HCT116 (cell line): ENCODE measurements around the gene TP63. TPM values are rescaled to one million over a fixed set of nuclear protein-coding genes. Genes with fewer than 3 reads are reported as not detected.

Experiments used
- ATAC-seq: fragments of 200-7000 bp; cut with Tn5 transposase; 2 replicates; pipeline ENCODE4 v1.9.1; 2020; ENCODE audit warnings: mild to moderate bottlenecking, moderate library complexity
- BruUV-seq: library from RNA; stranded (reverse); fragments of 400-500 nt; replicated peaks from 2 replicates; lab custom pipeline; 2021; lab: Mats Ljungman, UMichigan
- CTCF ChIA-PET: fragments of 300-600 bp; sonication (Branson Sonifier 250); formaldehyde crosslinking; loops from one replicate; lab custom pipeline; 2021; ENCODE audit warnings: antibody characterized with exemption; lab: Charles Lee
- POLR2A ChIA-PET: fragments of 300-600, 350-600 bp; sonication (Branson Sonifier 250); formaldehyde crosslinking; loops from one replicate; lab custom pipeline; 2021; ENCODE audit warnings: antibody characterized with exemption; lab: Charles Lee
- RAD21 ChIA-PET, 2 experiments: fragments of 300-600 bp; sonication (Branson Sonifier 250); formaldehyde crosslinking; loops; one replicate each; lab custom pipeline; 2023; ENCODE audit warnings: low total read pairs in 2 of 2; ENCODE audit not compliant: uncharacterized antibody in 2 of 2, unreplicated experiment in 2 of 2, low non-redundant PET in 1 of 2; lab: Charles Lee
- DNase-seq: peaks from one replicate; pipeline ENCODE4 v3.0.0-alpha.2; 2010; ENCODE audit warnings: low read depth, low spot score
- H2AFZ ChIP-seq: fragments of 200-600 bp; shearing (Covaris generic), sonication (generic); 2 replicates; pipeline ENCODE4 v1.6.1; 2017; ENCODE audit warnings: low read depth, mixed run types, mixed read lengths, antibody characterized with exemption, low read length; ENCODE audit not compliant: poor library complexity, severe bottlenecking
- H3K27ac ChIP-seq: 2 replicates; pipeline ENCODE4 v1.5.1; 2012; ENCODE audit warnings: low read depth, low read length
- H3K27me3 ChIP-seq: fragments of 200-600 bp; sonication (generic); 2 replicates; pipeline ENCODE4 v1.6.1; 2016; ENCODE audit warnings: mixed run types, low read length, mixed read lengths; ENCODE audit not compliant: insufficient read depth
- H3K36me3 ChIP-seq, 2 experiments: fragments of 200-500 bp in 1 of 2; fragments of 200-600 bp in 1 of 2; sonication (Bioruptor generic) in 1 of 2; sonication (generic) in 1 of 2; 2 replicates each; pipeline versions ENCODE4 v1.5.1 to v1.6.1; 2014 to 2016; ENCODE audit warnings: low read length in 2 of 2, inconsistent platforms in 1 of 2, mixed read lengths in 1 of 2, mixed run types in 1 of 2; ENCODE audit not compliant: insufficient read depth in 2 of 2, control insufficient read depth in 1 of 2
- H3K4me1 ChIP-seq, 2 experiments: fragments of 200-600 bp in 1 of 2; sonication (generic) in 1 of 2; 2 replicates each; pipeline versions ENCODE4 v1.5.1 to v1.6.1; 2012 to 2017; ENCODE audit warnings: low read length in 2 of 2, inconsistent platforms in 1 of 2, mild to moderate bottlenecking in 1 of 2, mixed read lengths in 1 of 2, mixed run types in 1 of 2, moderate library complexity in 1 of 2; ENCODE audit not compliant: insufficient read depth in 2 of 2, control insufficient read depth in 1 of 2
- H3K4me2 ChIP-seq: fragments of 200-600 bp; sonication (generic); 2 replicates; pipeline ENCODE4 v1.6.1; 2017; ENCODE audit warnings: mixed run types, low read length, mixed read lengths
- H3K4me3 ChIP-seq, 2 experiments: fragments of 200-600 bp in 1 of 2; sonication (generic) in 1 of 2; replicated peaks in 1 of 2; 2 replicates each; pipeline ENCODE4 v1.5.1; 2011 to 2016; ENCODE audit warnings: low read length in 2 of 2, control low read depth in 1 of 2, low read depth in 1 of 2, mild to moderate bottlenecking in 1 of 2, mixed read lengths in 1 of 2, mixed run types in 1 of 2
- H3K79me2 ChIP-seq: fragments of 200-600 bp; sonication (generic); 2 replicates; pipeline ENCODE4 v1.6.1; 2017; ENCODE audit warnings: mild to moderate bottlenecking, mixed run types, low read length, moderate library complexity, mixed read lengths; ENCODE audit not compliant: insufficient read depth
- H3K9ac ChIP-seq: fragments of 200-600 bp; sonication (generic); 2 replicates; pipeline ENCODE4 v1.6.1; 2016; ENCODE audit warnings: low read length, mixed read lengths
- H3K9me2 ChIP-seq: fragments of 200-600 bp; sonication (generic), shearing (Covaris generic); 2 replicates; pipeline ENCODE4 v1.6.1; 2017; ENCODE audit warnings: mixed run types, mild to moderate bottlenecking, moderate library complexity; ENCODE audit not compliant: insufficient read depth
- H3K9me3 ChIP-seq, 2 experiments: fragments of 200-500 bp in 1 of 2; fragments of 200-600 bp in 1 of 2; sonication (Bioruptor generic) in 1 of 2; sonication (generic) in 1 of 2; 2 replicates each; pipeline ENCODE4 v1.6.1; 2014 to 2017; ENCODE audit warnings: low read length in 2 of 2, mixed read lengths in 2 of 2, inconsistent platforms in 1 of 2, low read depth in 1 of 2, mild to moderate bottlenecking in 1 of 2, mixed run types in 1 of 2, moderate library complexity in 1 of 2; ENCODE audit not compliant: control insufficient read depth in 1 of 2, insufficient read depth in 1 of 2
- H4K20me1 ChIP-seq: fragments of 200-600 bp; sonication (generic), shearing (Covaris generic); 2 replicates; pipeline ENCODE4 v1.6.1; 2017; ENCODE audit warnings: mixed run types, mild to moderate bottlenecking, moderate library complexity; ENCODE audit not compliant: insufficient read depth
- CEBPB ChIP-seq: IDR thresholded peaks from 2 replicates; pipeline ENCODE4 v1.6.1; 2012; ENCODE audit warnings: low read depth
- ELF1 ChIP-seq: IDR thresholded peaks from 2 replicates; pipeline ENCODE4 v1.6.1; 2012; ENCODE audit warnings: low read depth, borderline replicate concordance
- EZH2 ChIP-seq: fragments of 200-600 bp; sonication (generic); IDR thresholded peaks from 2 replicates; pipeline ENCODE4 v1.6.1; 2017; ENCODE audit warnings: antibody characterized with exemption, mixed run types
- EZH2phosphoT487 ChIP-seq: fragments of 200-600 bp; IDR thresholded peaks from 2 replicates; pipeline ENCODE4 v1.6.1; 2018; ENCODE audit warnings: antibody characterized with exemption, borderline replicate concordance
- FOSL1 ChIP-seq: IDR thresholded peaks from 2 replicates; pipeline ENCODE4 v1.6.1; 2012; ENCODE audit warnings: low read depth
- POLR2AphosphoS5 ChIP-seq: IDR thresholded peaks from 2 replicates; pipeline ENCODE4 v1.6.1; 2011; ENCODE audit warnings: mild to moderate bottlenecking, low read depth, low read length, moderate library complexity
- RAD21 ChIP-seq: IDR thresholded peaks from 2 replicates; pipeline ENCODE4 v1.6.1; 2012; ENCODE audit warnings: low read depth, mild to moderate bottlenecking
- REST ChIP-seq: IDR thresholded peaks from 2 replicates; pipeline ENCODE4 v1.6.1; 2012; ENCODE audit warnings: low read depth
- SIN3A ChIP-seq: IDR thresholded peaks from 2 replicates; pipeline ENCODE4 v1.6.1; 2012; ENCODE audit warnings: low read depth
- TCF7L2 ChIP-seq: IDR thresholded peaks from 2 replicates; pipeline ENCODE4 v1.7.0; 2011; ENCODE audit warnings: borderline replicate concordance, inconsistent platforms; ENCODE audit not compliant: insufficient read depth, insufficient read length; ENCODE audit errors: extremely low read depth
- YY1 ChIP-seq: IDR thresholded peaks from 2 replicates; pipeline ENCODE4 v1.6.1; 2011; ENCODE audit warnings: low read length, low read depth, moderate library complexity, mild to moderate bottlenecking; ENCODE audit not compliant: insufficient replicate concordance; ENCODE audit errors: extremely low read depth
- ZFX ChIP-seq: fragments of 450-650 bp; IDR thresholded peaks from 2 replicates; pipeline ENCODE4 v1.6.1; 2017
- intact Hi-C: fragments of 100-400 bp; cut with micrococcal nuclease; formaldehyde crosslinking; loops from 2 replicates; pipeline ENCODE4 v1.10.0; 2022
- total RNA-seq: library from RNA; stranded (reverse); gene quantifications from one replicate; pipeline ENCODE4 v1.2.1, GENCODE V29; 2021; ENCODE audit not compliant: unreplicated experiment
- TF ChIP-seq, protein P1 (sequence below): IDR thresholded peaks from 2 replicates; pipeline ENCODE4 v1.6.1; 2011; ENCODE audit warnings: mild to moderate bottlenecking, low read length, moderate library complexity; ENCODE audit not compliant: insufficient replicate concordance; ENCODE audit errors: extremely low read depth
- TF ChIP-seq, protein P2 (sequence below): IDR thresholded peaks from 2 replicates; pipeline ENCODE4 v1.6.1; 2012

Gene TP63
- total RNA-seq, 1 experiment from 2014 or later, result not detected

DNA sequence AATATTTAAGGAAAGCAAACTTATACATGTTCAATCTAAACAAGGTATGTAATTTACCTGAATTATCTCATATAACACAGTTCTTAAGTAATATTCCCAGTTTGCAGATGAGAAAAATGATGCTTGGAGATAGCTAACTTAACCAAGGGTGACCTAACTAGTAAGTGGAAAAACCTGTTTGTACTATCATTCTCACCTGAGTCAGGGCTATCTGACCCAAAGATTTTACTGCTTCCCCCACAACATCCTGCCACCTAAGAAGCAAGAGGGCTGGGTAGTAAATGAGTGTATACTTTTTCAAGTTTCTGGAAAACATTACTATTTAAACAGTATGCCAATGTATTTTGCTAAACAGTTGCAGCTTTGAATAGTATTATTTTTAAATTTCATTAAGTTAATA lies 10.6 kb downstream of the TP63 start:
- Histone ChIP-seq H3K9me3 (no peaks in the 10 kb centered on the region), H3K27ac (no peak overlapping the region), H2AFZ (no peak overlapping the region), H3K36me3 (no peaks in the 10 kb centered on the region), H3K4me1 (no peaks in the 10 kb centered on the region), H4K20me1 (no peaks in the 10 kb centered on the region), H3K79me2 (no peaks in the 10 kb centered on the region), H3K27me3 (no peaks in the 10 kb centered on the region), H3K4me3 (no peak overlapping the region)
- ChIA-PET RAD21 (no interaction called here), POLR2A (no interaction called here)
- DNase-seq (no peak), ATAC-seq (no peak)
- BruUV-seq, result no TSS peak
- intact Hi-C loops, result no loop called here
- TF ChIP-seq ELF1, result no peak
- no peak for TF ChIP-seq POLR2AphosphoS5
- no peak for TF ChIP-seq EZH2
- TF ChIP-seq, all 23 proteins: peak for 0
- H3K9me2 ChIP-seq, result no peaks in the 10 kb centered on the region
- CTCF ChIA-PET, result interaction anchor here (1.7 kb wide), 1 partner anchor 10 kb away, joined by 7 read pairs; no protein-coding TSS in a partner anchor
- no peak overlapping the region for H3K9ac ChIP-seq
- H3K4me2 ChIP-seq, result no peak overlapping the region

DNA sequence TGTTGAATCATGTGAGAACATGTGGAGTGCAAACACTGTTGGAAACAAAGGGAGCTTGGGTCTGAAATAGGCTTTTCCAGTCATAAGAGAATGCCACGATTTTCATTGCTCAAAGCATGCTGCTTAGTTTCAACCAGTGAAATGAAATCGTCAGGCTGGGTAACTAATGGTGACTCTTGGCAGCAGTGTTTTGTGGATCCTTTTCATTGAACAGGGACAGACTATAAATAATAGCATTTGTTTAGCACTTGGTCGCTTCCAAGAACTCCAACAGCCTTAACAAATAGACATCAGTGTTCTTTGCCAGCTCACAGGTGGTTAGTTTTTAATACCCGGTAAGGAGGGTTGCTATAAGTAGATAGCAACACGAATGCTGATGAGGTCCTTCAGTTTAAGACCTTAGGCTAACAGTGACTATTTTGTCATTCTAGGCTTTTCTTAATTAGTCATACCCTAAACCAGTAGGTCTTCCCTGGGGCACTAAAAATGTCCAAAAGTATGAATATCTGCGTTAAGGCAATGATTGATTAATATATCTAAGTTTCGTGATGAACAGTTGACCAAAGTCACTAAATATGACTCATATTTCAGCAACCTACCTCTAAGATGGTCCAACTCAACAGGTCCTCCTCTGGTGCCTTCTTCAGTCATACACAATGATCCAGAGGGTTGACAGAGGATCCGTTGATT lies 15.8 kb downstream of the TP63 start:
- Histone ChIP-seq H3K27me3 (no peaks in the 10 kb centered on the region), H3K9me2 (no peaks in the 10 kb centered on the region), H4K20me1 (no peaks in the 10 kb centered on the region), H3K9ac (no peak overlapping the region), H3K27ac (no peak overlapping the region), H2AFZ (no peak overlapping the region), H3K4me3 (no peak overlapping the region), H3K4me1 (no peaks in the 10 kb centered on the region), H3K9me3 (no peaks in the 10 kb centered on the region), H3K4me2 (no peak overlapping the region), H3K36me3 (no peaks in the 10 kb centered on the region), H3K79me2 (no peaks in the 10 kb centered on the region)
- intact Hi-C loops, result no loop called here
- ChIA-PET CTCF (no interaction called here), POLR2A (no interaction called here), RAD21 (no interaction called here)
- BruUV-seq, result no TSS peak
- DNase-seq, result no peak
- no peak for ATAC-seq
- TF ChIP-seq SIN3A (no peak), YY1 (no peak), CEBPB (no peak), ELF1 (no peak), ZFX (no peak), TCF7L2 (no peak), RAD21 (no peak), EZH2phosphoT487 (no peak), REST (no peak), FOSL1 (no peak)
- TF ChIP-seq, protein P1, sequence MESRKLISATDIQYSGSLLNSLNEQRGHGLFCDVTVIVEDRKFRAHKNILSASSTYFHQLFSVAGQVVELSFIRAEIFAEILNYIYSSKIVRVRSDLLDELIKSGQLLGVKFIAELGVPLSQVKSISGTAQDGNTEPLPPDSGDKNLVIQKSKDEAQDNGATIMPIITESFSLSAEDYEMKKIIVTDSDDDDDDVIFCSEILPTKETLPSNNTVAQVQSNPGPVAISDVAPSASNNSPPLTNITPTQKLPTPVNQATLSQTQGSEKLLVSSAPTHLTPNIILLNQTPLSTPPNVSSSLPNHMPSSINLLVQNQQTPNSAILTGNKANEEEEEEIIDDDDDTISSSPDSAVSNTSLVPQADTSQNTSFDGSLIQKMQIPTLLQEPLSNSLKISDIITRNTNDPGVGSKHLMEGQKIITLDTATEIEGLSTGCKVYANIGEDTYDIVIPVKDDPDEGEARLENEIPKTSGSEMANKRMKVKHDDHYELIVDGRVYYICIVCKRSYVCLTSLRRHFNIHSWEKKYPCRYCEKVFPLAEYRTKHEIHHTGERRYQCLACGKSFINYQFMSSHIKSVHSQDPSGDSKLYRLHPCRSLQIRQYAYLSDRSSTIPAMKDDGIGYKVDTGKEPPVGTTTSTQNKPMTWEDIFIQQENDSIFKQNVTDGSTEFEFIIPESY, result no peak
- TF ChIP-seq, protein P2, sequence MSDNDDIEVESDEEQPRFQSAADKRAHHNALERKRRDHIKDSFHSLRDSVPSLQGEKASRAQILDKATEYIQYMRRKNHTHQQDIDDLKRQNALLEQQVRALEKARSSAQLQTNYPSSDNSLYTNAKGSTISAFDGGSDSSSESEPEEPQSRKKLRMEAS, result no peak
